Cardiac fibroblast (primary cell): ENCODE results near the gene TCL1B.

ENCODE experiments used
- DNase-seq, 2 donors: peaks; one replicate each; pipeline versions ENCODE4 v3.0.0 to v3.0.0-alpha.2; 2010; ENCODE audit warnings: low read depth in 2 of 2
- H3K4me3 ChIP-seq, 2 donors: replicated peaks in 1 of 2; 1 replicate in 1 of 2; 2 replicates in 1 of 2; pipeline ENCODE4 v1.5.1; 2011; ENCODE audit warnings: low read depth in 2 of 2, low read length in 2 of 2, mild to moderate bottlenecking in 2 of 2, moderate library complexity in 1 of 2
- CTCF ChIP-seq: IDR thresholded peaks from one replicate; pipeline ENCODE4 v1.5.1; 2011; ENCODE audit warnings: low read depth, mild to moderate bottlenecking, low read length, inconsistent platforms

Gene TCL1B

GRCh38 chr14:95666450-95666849, 19.8 kb upstream of the TCL1B start:
- no peak for TF ChIP-seq CTCF
- no peak overlapping the region for H3K4me3 ChIP-seq
- DNase-seq, result no peak

- H3K4me3 ChIP-seq, result no peak overlapping the region
- no peak for DNase-seq
- TF ChIP-seq CTCF, result no peak
Measured at GRCh38 chr14:95667249-95667693, 19.0 kb upstream of the TCL1B start.

- DNase-seq, result no peak
- no peak overlapping the region for H3K4me3 ChIP-seq
- no peak for TF ChIP-seq CTCF
Measured at GRCh38 chr14:95668235-95668772, 17.9 kb upstream of the TCL1B start.

GRCh38 chr14:95674613-95675012, 11.6 kb upstream of the TCL1B start:
- DNase-seq, result no peak
- no peak overlapping the region for H3K4me3 ChIP-seq
- no peak for TF ChIP-seq CTCF

GRCh38 chr14:95675486-95675885, 10.7 kb upstream of the TCL1B start:
- DNase-seq, result no peak
- no peak overlapping the region for H3K4me3 ChIP-seq
- no peak for TF ChIP-seq CTCF

- H3K4me3 ChIP-seq, result no peak overlapping the region
- TF ChIP-seq CTCF, result no peak
- no peak for DNase-seq
Measured at GRCh38 chr14:95677179-95677835, 8.9 kb upstream of the TCL1B start.
